ENCODE results near the gene ATP8A2. TPM values are rescaled to one million over a fixed set of nuclear protein-coding genes. Genes with fewer than 3 reads are reported as not detected.

Gene ATP8A2
- total RNA-seq, 1 donor: 0.72 TPM

GRCh38 chr13:26022538-26023292, 650.9 kb downstream of the ATP8A2 start:
- Histone ChIP-seq H3K27ac (ENCODE audit: low read depth, low read length) (peak overlapping the region; percentile 54), H3K27me3 (ENCODE audit: insufficient read depth, low read length) (no peaks in the 10 kb centered on the region), H3K36me3 (ENCODE audit: insufficient read depth, low read length) (no peaks in the 10 kb centered on the region), H4K20me1 (ENCODE audit: insufficient read depth, low read length) (no peaks in the 10 kb centered on the region), H2AFZ (ENCODE audit: low read length) (no peak overlapping the region), H3K9me3 (ENCODE audit: low read depth, low read length) (no peaks in the 10 kb centered on the region), H3K79me2 (ENCODE audit: insufficient read depth, low read length) (no peaks in the 10 kb centered on the region), H3K4me2 (ENCODE audit: insufficient read depth, low read length) (no peak overlapping the region), H3K4me3 (ENCODE audit: insufficient read depth, low read length) (no peak overlapping the region), H3K4me1 (ENCODE audit: insufficient read depth, low read length) (peaks cover 30% of the 10 kb centered on the region)
- peak; percentile 88 for DNase-seq (ENCODE audit: insufficient read length, low spot score, missing footprints)
- TF ChIP-seq CTCF (IDR thresholded peaks at IDR 0.05; ENCODE audit: extremely low read depth, low read depth, low read length): no peak

GRCh38 chr13:26024558-26024957, 652.8 kb downstream of the ATP8A2 start:
- no peak for DNase-seq (ENCODE audit: insufficient read length, low spot score, missing footprints)
- no peaks in the 10 kb centered on the region for H3K36me3 ChIP-seq (ENCODE audit: insufficient read depth, low read length)
- no peak overlapping the region for H2AFZ ChIP-seq (ENCODE audit: low read length)
- no peak for TF ChIP-seq CTCF (IDR thresholded peaks at IDR 0.05; ENCODE audit: extremely low read depth, low read depth, low read length)
- no peak overlapping the region for H3K4me2 ChIP-seq (ENCODE audit: insufficient read depth, low read length)
- H3K79me2 ChIP-seq (ENCODE audit: insufficient read depth, low read length): no peaks in the 10 kb centered on the region
- no peaks in the 10 kb centered on the region for H4K20me1 ChIP-seq (ENCODE audit: insufficient read depth, low read length)
- peaks cover 17% of the 10 kb centered on the region for H3K4me1 ChIP-seq (ENCODE audit: insufficient read depth, low read length)
- H3K27me3 ChIP-seq (ENCODE audit: insufficient read depth, low read length): no peaks in the 10 kb centered on the region
- H3K4me3 ChIP-seq (ENCODE audit: insufficient read depth, low read length): no peak overlapping the region
- no peak overlapping the region for H3K27ac ChIP-seq (ENCODE audit: low read depth, low read length)
- H3K9me3 ChIP-seq (ENCODE audit: low read depth, low read length): no peaks in the 10 kb centered on the region

- TF ChIP-seq CTCF (IDR thresholded peaks at IDR 0.05; ENCODE audit: extremely low read depth, low read depth, low read length): no peak
- H4K20me1 ChIP-seq (ENCODE audit: insufficient read depth, low read length): no peaks in the 10 kb centered on the region
- no peaks in the 10 kb centered on the region for H3K79me2 ChIP-seq (ENCODE audit: insufficient read depth, low read length)
- no peak overlapping the region for H3K4me3 ChIP-seq (ENCODE audit: insufficient read depth, low read length)
- DNase-seq (ENCODE audit: insufficient read length, low spot score, missing footprints): no peak
- no peaks in the 10 kb centered on the region for H3K9me3 ChIP-seq (ENCODE audit: low read depth, low read length)
- no peak overlapping the region for H2AFZ ChIP-seq (ENCODE audit: low read length)
- H3K4me2 ChIP-seq (ENCODE audit: insufficient read depth, low read length): no peak overlapping the region
- H3K27me3 ChIP-seq (ENCODE audit: insufficient read depth, low read length): no peaks in the 10 kb centered on the region
- peaks cover 12% of the 10 kb centered on the region for H3K4me1 ChIP-seq (ENCODE audit: insufficient read depth, low read length)
- no peaks in the 10 kb centered on the region for H3K36me3 ChIP-seq (ENCODE audit: insufficient read depth, low read length)
- no peak overlapping the region for H3K27ac ChIP-seq (ENCODE audit: low read depth, low read length)
Observed at GRCh38 chr13:26025196-26025595, 653.4 kb downstream of the ATP8A2 start.

GRCh38 chr13:26025771-26026170, 654.0 kb downstream of the ATP8A2 start:
- Histone ChIP-seq H4K20me1 (ENCODE audit: insufficient read depth, low read length) (no peaks in the 10 kb centered on the region), H2AFZ (ENCODE audit: low read length) (no peak overlapping the region), H3K36me3 (ENCODE audit: insufficient read depth, low read length) (no peaks in the 10 kb centered on the region), H3K79me2 (ENCODE audit: insufficient read depth, low read length) (no peaks in the 10 kb centered on the region), H3K4me2 (ENCODE audit: insufficient read depth, low read length) (no peak overlapping the region), H3K4me3 (ENCODE audit: insufficient read depth, low read length) (no peak overlapping the region), H3K27ac (ENCODE audit: low read depth, low read length) (no peak overlapping the region), H3K9me3 (ENCODE audit: low read depth, low read length) (no peaks in the 10 kb centered on the region), H3K4me1 (ENCODE audit: insufficient read depth, low read length) (peaks cover 9% of the 10 kb centered on the region), H3K27me3 (ENCODE audit: insufficient read depth, low read length) (no peaks in the 10 kb centered on the region)
- TF ChIP-seq CTCF (IDR thresholded peaks at IDR 0.05; ENCODE audit: extremely low read depth, low read depth, low read length): no peak
- no peak for DNase-seq (ENCODE audit: insufficient read length, low spot score, missing footprints)

Measured in osteoblast (primary cell).